ENCODE results near the gene EIF2B2. TPM values are rescaled to one million over a fixed set of nuclear protein-coding genes. Genes with fewer than 3 reads are reported as not detected.

Gene EIF2B2
- total and polyA plus RNA-seq, 3 experiments from 2014 or later = 28.3 to 66.7 (median 57.4) TPM

GRCh38 chr14:74964787-74965485 is 37.8 kb upstream of the EIF2B2 start:
- Histone ChIP-seq H3K27ac (ENCODE audit: low read depth, low read length) (no peak overlapping the region), H3K36me3 (ENCODE audit: insufficient read depth, low read length) (no peaks in the 10 kb centered on the region), H3K9me3 (ENCODE audit: low read length) (no peaks in the 10 kb centered on the region), H3K4me3 (ENCODE audit: low read length) (no peak overlapping the region), H3K27me3 (ENCODE audit: insufficient read depth, low read length, poor library complexity, severe bottlenecking) (no peaks in the 10 kb centered on the region), H3K4me1 (ENCODE audit: insufficient read depth, low read length) (no peaks in the 10 kb centered on the region)
- Mint-ChIP-seq H3K4me1 (no peaks in the 10 kb centered on the region), H3K4me3 (no peak overlapping the region), H3K9me3 (no peaks in the 10 kb centered on the region), H3K27ac (no peak overlapping the region), H3K27me3 (peaks cover 8 to 16% of the 10 kb centered on the region in 2 donors), H3K36me3 (no peaks in the 10 kb centered on the region)
- no peak for DNase-seq
- POLR2A ChIA-PET = no interaction called here
- CTCF ChIA-PET = no interaction called here

DNA sequence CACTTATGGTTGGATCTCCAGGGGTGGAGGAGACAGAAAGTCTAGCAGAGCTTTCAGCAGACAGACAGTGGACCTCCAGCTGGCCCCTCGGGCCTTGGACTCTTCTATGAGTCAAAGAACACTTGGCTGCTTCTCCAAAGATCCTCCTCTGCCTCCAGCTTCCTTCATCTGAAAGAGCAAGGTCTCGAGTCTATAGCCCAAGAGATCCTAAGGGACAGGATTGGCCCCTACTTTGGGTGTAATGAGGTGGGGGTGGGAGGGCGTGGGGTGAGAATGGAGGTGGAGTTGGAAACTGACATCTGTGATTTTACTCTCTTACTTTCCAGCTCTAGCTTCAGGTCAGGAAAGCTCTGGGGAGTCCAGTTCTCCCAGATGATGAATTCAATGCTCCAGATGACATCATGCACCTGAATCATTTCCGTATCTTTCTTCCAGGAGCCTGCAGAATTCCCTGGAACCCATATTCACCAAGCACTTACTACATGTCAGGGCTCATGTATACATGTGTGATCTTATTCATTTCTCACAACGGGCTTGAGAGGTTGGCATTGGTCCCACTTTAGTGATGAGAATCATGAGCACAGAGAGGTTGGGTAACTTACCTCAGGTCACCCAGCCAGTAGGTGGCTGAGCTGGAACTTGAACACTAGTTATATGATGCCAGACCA is 37.1 kb upstream of the EIF2B2 start:
- POLR2A ChIA-PET = no interaction called here
- Mint-ChIP-seq H3K4me1 (no peaks in the 10 kb centered on the region), H3K27ac (peak overlapping the region in 1 of 8 donors; percentile 66), H3K36me3 (no peaks in the 10 kb centered on the region), H3K9me3 (no peaks in the 10 kb centered on the region), H3K27me3 (peaks cover 5 to 16% of the 10 kb centered on the region in 2 donors), H3K4me3 (no peak overlapping the region)
- DNase-seq = no peak
- Histone ChIP-seq H3K27me3 (ENCODE audit: insufficient read depth, low read length, poor library complexity, severe bottlenecking) (no peaks in the 10 kb centered on the region), H3K36me3 (ENCODE audit: insufficient read depth, low read length) (no peaks in the 10 kb centered on the region), H3K4me1 (ENCODE audit: insufficient read depth, low read length) (no peaks in the 10 kb centered on the region), H3K27ac (ENCODE audit: low read depth, low read length) (no peak overlapping the region), H3K4me3 (ENCODE audit: low read length) (no peak overlapping the region), H3K9me3 (ENCODE audit: low read length) (no peaks in the 10 kb centered on the region)
- CTCF ChIA-PET = no interaction called here

DNA sequence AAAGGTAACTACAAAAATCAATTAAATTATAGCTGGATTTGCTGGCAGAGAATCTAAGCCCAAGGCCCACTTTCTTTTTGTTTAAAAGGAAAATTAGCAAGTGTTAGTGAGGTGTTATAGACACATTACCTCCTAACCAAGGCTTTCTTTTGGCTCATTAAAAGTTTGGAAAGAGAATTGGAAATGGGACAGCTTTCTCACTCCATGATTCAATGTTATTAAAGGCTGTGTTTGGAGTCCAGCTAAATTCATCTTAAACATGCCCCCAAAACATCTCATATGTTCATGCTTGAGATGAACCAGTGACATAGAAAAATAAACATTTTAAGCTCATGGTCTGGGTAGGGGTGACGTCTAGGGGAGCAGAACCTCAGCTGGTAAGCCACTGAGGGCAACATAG is 33.9 kb upstream of the EIF2B2 start:
- H3K27ac Mint-ChIP-seq = peak overlapping the region in 1 of 8 donors; percentile 32
- no peak overlapping the region for H3K4me3 ChIP-seq (ENCODE audit: low read length)
- H3K4me1 Mint-ChIP-seq = peaks cover 0 to 4% (median 0%) of the 10 kb centered on the region in 3 donors
- no peaks in the 10 kb centered on the region for H3K4me1 ChIP-seq (ENCODE audit: insufficient read depth, low read length)
- no peaks in the 10 kb centered on the region for H3K9me3 ChIP-seq (ENCODE audit: low read length)
- H3K27ac ChIP-seq (ENCODE audit: low read depth, low read length) = no peak overlapping the region
- DNase-seq = no peak
- H3K36me3 Mint-ChIP-seq = no peaks in the 10 kb centered on the region
- H3K27me3 Mint-ChIP-seq = peaks cover 4 to 6% of the 10 kb centered on the region in 2 donors
- H3K4me3 Mint-ChIP-seq = no peak overlapping the region
- no peaks in the 10 kb centered on the region for H3K9me3 Mint-ChIP-seq
- CTCF ChIA-PET = interaction anchor here (0.6 to 1.6 kb wide), 3 partner anchors 9 to 329 kb away, joined by 3 read pairs; no protein-coding TSS in a partner anchor
- no peaks in the 10 kb centered on the region for H3K36me3 ChIP-seq (ENCODE audit: insufficient read depth, low read length)
- POLR2A ChIA-PET = no interaction called here
- H3K27me3 ChIP-seq (ENCODE audit: insufficient read depth, low read length, poor library complexity, severe bottlenecking) = no peaks in the 10 kb centered on the region

GRCh38 chr14:74973003-74973653 is 29.6 kb upstream of the EIF2B2 start:
- POLR2A ChIA-PET = no interaction called here
- peak in 1 of 5 donors; percentile 16 for DNase-seq
- no peaks in the 10 kb centered on the region for H3K9me3 ChIP-seq (ENCODE audit: low read length)
- Mint-ChIP-seq H3K27ac (no peak overlapping the region), H3K4me1 (peaks cover 0 to 4% (median 0%) of the 10 kb centered on the region in 3 donors), H3K4me3 (no peak overlapping the region), H3K36me3 (no peaks in the 10 kb centered on the region), H3K9me3 (no peaks in the 10 kb centered on the region), H3K27me3 (peaks cover 0 to 3% of the 10 kb centered on the region in 2 donors)
- H3K4me1 ChIP-seq (ENCODE audit: insufficient read depth, low read length) = no peaks in the 10 kb centered on the region
- H3K4me3 ChIP-seq (ENCODE audit: low read length) = no peak overlapping the region
- no peaks in the 10 kb centered on the region for H3K27me3 ChIP-seq (ENCODE audit: insufficient read depth, low read length, poor library complexity, severe bottlenecking)
- H3K36me3 ChIP-seq (ENCODE audit: insufficient read depth, low read length) = no peaks in the 10 kb centered on the region
- H3K27ac ChIP-seq (ENCODE audit: low read depth, low read length) = no peak overlapping the region
- CTCF ChIA-PET = interaction anchor here (0.8 kb wide), 1 partner anchor 29 kb away, joined by 3 read pairs; no protein-coding TSS in a partner anchor

GRCh38 chr14:74973905-74974363 is 28.8 kb upstream of the EIF2B2 start:
- Histone ChIP-seq H3K4me3 (ENCODE audit: low read length) (no peak overlapping the region), H3K27me3 (ENCODE audit: insufficient read depth, low read length, poor library complexity, severe bottlenecking) (no peaks in the 10 kb centered on the region), H3K4me1 (ENCODE audit: insufficient read depth, low read length) (no peaks in the 10 kb centered on the region), H3K9me3 (ENCODE audit: low read length) (no peaks in the 10 kb centered on the region), H3K36me3 (ENCODE audit: insufficient read depth, low read length) (no peaks in the 10 kb centered on the region), H3K27ac (ENCODE audit: low read depth, low read length) (no peak overlapping the region)
- Mint-ChIP-seq H3K27me3 (peaks cover 0 to 5% of the 10 kb centered on the region in 2 donors), H3K27ac (peak overlapping the region in 1 of 8 donors; percentile 58), H3K36me3 (no peaks in the 10 kb centered on the region), H3K4me3 (no peak overlapping the region), H3K9me3 (no peaks in the 10 kb centered on the region), H3K4me1 (peaks cover 0 to 4% (median 0%) of the 10 kb centered on the region in 3 donors)
- POLR2A ChIA-PET = no interaction called here
- no peak for DNase-seq
- CTCF ChIA-PET = interaction anchor here (0.8 kb wide), 1 partner anchor 28 kb away, joined by 3 read pairs; no protein-coding TSS in a partner anchor

- no peak for DNase-seq
- no peaks in the 10 kb centered on the region for H3K4me1 ChIP-seq (ENCODE audit: insufficient read depth, low read length)
- Mint-ChIP-seq H3K36me3 (no peaks in the 10 kb centered on the region), H3K9me3 (no peaks in the 10 kb centered on the region), H3K4me3 (no peak overlapping the region), H3K27me3 (peaks cover 0 to 5% of the 10 kb centered on the region in 2 donors), H3K27ac (no peak overlapping the region), H3K4me1 (peaks cover 0 to 4% (median 0%) of the 10 kb centered on the region in 3 donors)
- H3K9me3 ChIP-seq (ENCODE audit: low read length) = no peaks in the 10 kb centered on the region
- no peak overlapping the region for H3K4me3 ChIP-seq (ENCODE audit: low read length)
- ChIA-PET CTCF (no interaction called here), POLR2A (no interaction called here)
- no peak overlapping the region for H3K27ac ChIP-seq (ENCODE audit: low read depth, low read length)
- no peaks in the 10 kb centered on the region for H3K27me3 ChIP-seq (ENCODE audit: insufficient read depth, low read length, poor library complexity, severe bottlenecking)
- H3K36me3 ChIP-seq (ENCODE audit: insufficient read depth, low read length) = no peaks in the 10 kb centered on the region
These were observed 28.2 kb upstream of the EIF2B2 start for GRCh38 chr14:74974364-74975058.

GRCh38 chr14:74975059-74975810 is 27.5 kb upstream of the EIF2B2 start:
- Histone ChIP-seq H3K9me3 (ENCODE audit: low read length) (no peaks in the 10 kb centered on the region), H3K4me3 (ENCODE audit: low read length) (no peak overlapping the region), H3K36me3 (ENCODE audit: insufficient read depth, low read length) (no peaks in the 10 kb centered on the region), H3K4me1 (ENCODE audit: insufficient read depth, low read length) (no peaks in the 10 kb centered on the region), H3K27ac (ENCODE audit: low read depth, low read length) (no peak overlapping the region), H3K27me3 (ENCODE audit: insufficient read depth, low read length, poor library complexity, severe bottlenecking) (no peaks in the 10 kb centered on the region)
- Mint-ChIP-seq H3K27ac (peak overlapping the region in 2 of 8 donors; percentile 61 to 84), H3K4me1 (peaks cover 0 to 4% (median 0%) of the 10 kb centered on the region in 3 donors), H3K9me3 (no peaks in the 10 kb centered on the region), H3K4me3 (no peak overlapping the region), H3K27me3 (peaks cover 0 to 5% of the 10 kb centered on the region in 2 donors), H3K36me3 (no peaks in the 10 kb centered on the region)
- ChIA-PET CTCF (interaction anchor here (0.6 kb wide), 1 partner anchor 30 kb away, joined by 3 read pairs; no protein-coding TSS in a partner anchor), POLR2A (no interaction called here)
- no peak for DNase-seq

Measured in CD8-positive, alpha-beta memory T cell (primary cell).